SK-N-SH (cell line): ENCODE data around the gene PCSK9. TPM values are rescaled to one million over a fixed set of nuclear protein-coding genes. Genes with fewer than 3 reads are reported as not detected.

ENCODE experiments used
- CTCF ChIA-PET: fragments of 300-600, 350-600 bp; formaldehyde crosslinking; extraction: SDS; loops from one replicate; lab custom pipeline; 2021; lab: Yijun Ruan, JAX
- POLR2A ChIA-PET: fragments of 350-600 bp; sonication (Branson Sonifier 250); formaldehyde crosslinking; extraction: SDS; loops from one replicate; lab custom pipeline; 2020; ENCODE audit warnings: antibody characterized with exemption, inconsistent platforms; lab: Yijun Ruan, JAX
- DNase-seq: peaks from one replicate; pipeline ENCODE4 v3.0.0; 2012
- H2AFZ ChIP-seq: fragments of 200-600 bp; sonication (generic); 2 replicates; pipeline ENCODE4 v1.8.1; 2016; ENCODE audit warnings: antibody characterized with exemption, mild to moderate bottlenecking, low read depth
- H3F3A ChIP-seq: fragments of 200-600 bp; sonication (generic); replicated peaks from 2 replicates; pipeline ENCODE3; 2016; ENCODE audit warnings: antibody characterized with exemption, mild to moderate bottlenecking; ENCODE audit not compliant: insufficient read depth
- H3K27ac ChIP-seq, 2 experiments: fragments of 200-500 bp in 1 of 2; fragments of 200-600 bp in 1 of 2; sonication (Bioruptor generic) in 1 of 2; sonication (generic), shearing (Covaris generic) in 1 of 2; 2 replicates each; pipeline versions ENCODE4 v1.5.1 to v1.6.1; 2014 to 2016; ENCODE audit warnings: low read depth in 2 of 2, inconsistent platforms in 1 of 2, low read length in 1 of 2, mild to moderate bottlenecking in 1 of 2, mixed read lengths in 1 of 2
- H3K27me3 ChIP-seq: fragments of 200-600 bp; sonication (generic), shearing (Covaris generic); 2 replicates; pipeline ENCODE4 v1.6.1; 2016; ENCODE audit warnings: mixed run types; ENCODE audit not compliant: insufficient read depth
- H3K36me3 ChIP-seq, 2 experiments: fragments of 200-500 bp in 1 of 2; fragments of 200-600 bp in 1 of 2; sonication (Bioruptor generic) in 1 of 2; sonication (generic) in 1 of 2; replicated peaks in 1 of 2; 2 replicates each; pipeline versions ENCODE3 to v1.5.1; 2014 to 2016; ENCODE audit warnings: low read length in 1 of 2, mild to moderate bottlenecking in 1 of 2; ENCODE audit not compliant: insufficient read depth in 2 of 2, control insufficient read depth in 1 of 2
- H3K4me1 ChIP-seq, 2 experiments: fragments of 200-500 bp in 1 of 2; fragments of 200-600 bp in 1 of 2; sonication (Bioruptor generic) in 1 of 2; sonication (generic), shearing (Covaris generic) in 1 of 2; 2 replicates each; pipeline versions ENCODE4 v1.5.1 to v1.6.1; 2014 to 2016; ENCODE audit warnings: low read depth in 1 of 2, low read length in 1 of 2, mixed run types in 1 of 2; ENCODE audit not compliant: insufficient read depth in 2 of 2, control insufficient read depth in 1 of 2
- H3K4me2 ChIP-seq: fragments of 200-600 bp; sonication (generic), shearing (Covaris generic); 2 replicates; pipeline ENCODE4 v1.6.1; 2017; ENCODE audit warnings: mixed run types
- H3K4me3 ChIP-seq, 2 experiments: fragments of 200-500 bp in 1 of 2; fragments of 200-600 bp in 1 of 2; sonication (Bioruptor generic) in 1 of 2; sonication (generic), shearing (Covaris generic) in 1 of 2; 2 replicates each; pipeline versions ENCODE4 v1.5.1 to v1.8.1; 2014 to 2016; ENCODE audit warnings: low read depth in 2 of 2, inconsistent platforms in 1 of 2, low read length in 1 of 2, mild to moderate bottlenecking in 1 of 2, mixed read lengths in 1 of 2, moderate library complexity in 1 of 2
- H3K79me2 ChIP-seq: fragments of 200-600 bp; sonication (generic); 2 replicates; pipeline ENCODE4 v1.8.1; 2017; ENCODE audit warnings: mild to moderate bottlenecking; ENCODE audit not compliant: insufficient read depth
- H3K9ac ChIP-seq: fragments of 200-600 bp; sonication (generic); 2 replicates; pipeline ENCODE4 v1.6.1; 2017; ENCODE audit warnings: mixed run types
- H3K9me2 ChIP-seq: fragments of 200-600 bp; sonication (generic); 2 replicates; pipeline ENCODE4 v1.6.1; 2017; ENCODE audit warnings: mixed run types
- H3K9me3 ChIP-seq: fragments of 200-600 bp; sonication (generic); 2 replicates; pipeline ENCODE4 v1.6.1; 2017; ENCODE audit warnings: mixed run types, mild to moderate bottlenecking, moderate library complexity
- H4K20me1 ChIP-seq: fragments of 200-600 bp; sonication (generic); 2 replicates; pipeline ENCODE4 v1.6.1; 2017; ENCODE audit warnings: mild to moderate bottlenecking, mixed run types; ENCODE audit not compliant: insufficient read depth
- CHD2 ChIP-seq: fragments of 150-350 bp; IDR thresholded peaks from 2 replicates; pipeline ENCODE4 v1.6.1; 2018; ENCODE audit warnings: low read length; ENCODE audit not compliant: partially characterized antibody
- FOXM1 ChIP-seq: IDR thresholded peaks from 2 replicates; pipeline ENCODE4 v1.4.0; 2012; ENCODE audit warnings: low read depth, mild to moderate bottlenecking
- SMC3 ChIP-seq: IDR thresholded peaks from 2 replicates; pipeline ENCODE4 v1.6.1; 2012; ENCODE audit warnings: low read depth, low read length, improper control_type of control experiment
- YY1 ChIP-seq: IDR thresholded peaks from 2 replicates; pipeline ENCODE4 v1.4.0; 2012; ENCODE audit warnings: low read depth, mild to moderate bottlenecking
- WGBS: methylation state at CpG from one replicate; pipeline ENCODE4 v1.1.6; 2017; ENCODE audit warnings: low lambda C conversion rate; 5-methylcytosine and 5-hydroxymethylcytosine counted together
- polyA plus RNA-seq, 3 experiments: library from polyadenylated mRNA; depleted of rRNA; stranded (reverse); fragments of >200 nt; gene quantifications; 2 replicates each; pipeline ENCODE4 v1.2.3, GENCODE V29; 2012
- TF ChIP-seq, protein P1 (sequence below): fragments of 200-600 bp; sonication (generic); IDR thresholded peaks from 2 replicates; pipeline ENCODE4 v1.6.1; 2017; ENCODE audit warnings: antibody characterized with exemption, mild to moderate bottlenecking, moderate library complexity
- TF ChIP-seq, protein P2 (sequence below): IDR thresholded peaks from 2 replicates; pipeline ENCODE4; 2012

The PCSK9 gene
- polyA plus RNA-seq, 1 of the 3 experiments (the other 2 are of a cell fraction), result 0.02 TPM

DNA sequence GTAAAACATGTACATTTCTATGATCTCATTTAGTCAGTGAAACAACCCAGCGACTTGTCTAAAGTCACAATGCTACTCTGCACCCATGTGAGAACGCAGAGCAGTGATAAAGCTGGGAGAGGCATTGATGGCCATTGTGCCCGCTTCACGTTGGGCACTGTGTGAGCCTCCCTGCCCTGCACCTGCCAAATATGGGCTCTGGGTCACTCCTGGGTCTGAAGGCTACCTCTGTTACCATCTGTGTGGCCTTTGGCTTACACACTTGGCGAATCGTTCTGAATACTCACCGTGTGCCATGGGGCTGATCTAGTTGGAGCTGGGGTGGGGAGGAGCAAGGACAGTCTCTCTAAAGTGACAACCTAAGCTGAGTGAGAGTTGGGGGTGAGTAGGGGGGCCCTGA is 29.9 kb downstream of the PCSK9 start:
- Histone ChIP-seq H3K27ac (no peak overlapping the region), H2AFZ (no peak overlapping the region), H3F3A (peaks cover 6% of the 10 kb centered on the region), H4K20me1 (no peaks in the 10 kb centered on the region), H3K9me2 (no peaks in the 10 kb centered on the region), H3K9me3 (no peaks in the 10 kb centered on the region), H3K9ac (no peak overlapping the region), H3K4me2 (no peak overlapping the region), H3K79me2 (no peaks in the 10 kb centered on the region), H3K27me3 (no peaks in the 10 kb centered on the region), H3K36me3 (peaks cover 49 to 75% of the 10 kb centered on the region in 2 experiments), H3K4me1 (peaks cover 0 to 26% of the 10 kb centered on the region in 2 experiments; a peak in 2 of 4 replicates), H3K4me3 (no peak overlapping the region)
- DNase-seq, result no peak
- POLR2A ChIA-PET, result interaction anchor here (0.6 kb wide), 1 partner anchor 19 kb away, joined by 4 read pairs; no protein-coding TSS in a partner anchor
- CTCF ChIA-PET, result interaction anchor here (1.8 kb wide), 2 partner anchors 47 to 119 kb away, joined by 4 to 6 read pairs; no protein-coding TSS in a partner anchor
- 86% methylated on average over 7 of the region's 7 CpGs for WGBS
- TF ChIP-seq YY1 (no peak), FOXM1 (no peak), SMC3 (no peak)
- TF ChIP-seq, protein P1, sequence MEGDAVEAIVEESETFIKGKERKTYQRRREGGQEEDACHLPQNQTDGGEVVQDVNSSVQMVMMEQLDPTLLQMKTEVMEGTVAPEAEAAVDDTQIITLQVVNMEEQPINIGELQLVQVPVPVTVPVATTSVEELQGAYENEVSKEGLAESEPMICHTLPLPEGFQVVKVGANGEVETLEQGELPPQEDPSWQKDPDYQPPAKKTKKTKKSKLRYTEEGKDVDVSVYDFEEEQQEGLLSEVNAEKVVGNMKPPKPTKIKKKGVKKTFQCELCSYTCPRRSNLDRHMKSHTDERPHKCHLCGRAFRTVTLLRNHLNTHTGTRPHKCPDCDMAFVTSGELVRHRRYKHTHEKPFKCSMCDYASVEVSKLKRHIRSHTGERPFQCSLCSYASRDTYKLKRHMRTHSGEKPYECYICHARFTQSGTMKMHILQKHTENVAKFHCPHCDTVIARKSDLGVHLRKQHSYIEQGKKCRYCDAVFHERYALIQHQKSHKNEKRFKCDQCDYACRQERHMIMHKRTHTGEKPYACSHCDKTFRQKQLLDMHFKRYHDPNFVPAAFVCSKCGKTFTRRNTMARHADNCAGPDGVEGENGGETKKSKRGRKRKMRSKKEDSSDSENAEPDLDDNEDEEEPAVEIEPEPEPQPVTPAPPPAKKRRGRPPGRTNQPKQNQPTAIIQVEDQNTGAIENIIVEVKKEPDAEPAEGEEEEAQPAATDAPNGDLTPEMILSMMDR, result no peak
- TF ChIP-seq, protein P2, sequence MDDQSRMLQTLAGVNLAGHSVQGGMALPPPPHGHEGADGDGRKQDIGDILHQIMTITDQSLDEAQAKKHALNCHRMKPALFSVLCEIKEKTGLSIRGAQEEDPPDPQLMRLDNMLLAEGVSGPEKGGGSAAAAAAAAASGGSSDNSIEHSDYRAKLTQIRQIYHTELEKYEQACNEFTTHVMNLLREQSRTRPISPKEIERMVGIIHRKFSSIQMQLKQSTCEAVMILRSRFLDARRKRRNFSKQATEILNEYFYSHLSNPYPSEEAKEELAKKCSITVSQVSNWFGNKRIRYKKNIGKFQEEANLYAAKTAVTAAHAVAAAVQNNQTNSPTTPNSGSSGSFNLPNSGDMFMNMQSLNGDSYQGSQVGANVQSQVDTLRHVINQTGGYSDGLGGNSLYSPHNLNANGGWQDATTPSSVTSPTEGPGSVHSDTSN, result no peak

DNA sequence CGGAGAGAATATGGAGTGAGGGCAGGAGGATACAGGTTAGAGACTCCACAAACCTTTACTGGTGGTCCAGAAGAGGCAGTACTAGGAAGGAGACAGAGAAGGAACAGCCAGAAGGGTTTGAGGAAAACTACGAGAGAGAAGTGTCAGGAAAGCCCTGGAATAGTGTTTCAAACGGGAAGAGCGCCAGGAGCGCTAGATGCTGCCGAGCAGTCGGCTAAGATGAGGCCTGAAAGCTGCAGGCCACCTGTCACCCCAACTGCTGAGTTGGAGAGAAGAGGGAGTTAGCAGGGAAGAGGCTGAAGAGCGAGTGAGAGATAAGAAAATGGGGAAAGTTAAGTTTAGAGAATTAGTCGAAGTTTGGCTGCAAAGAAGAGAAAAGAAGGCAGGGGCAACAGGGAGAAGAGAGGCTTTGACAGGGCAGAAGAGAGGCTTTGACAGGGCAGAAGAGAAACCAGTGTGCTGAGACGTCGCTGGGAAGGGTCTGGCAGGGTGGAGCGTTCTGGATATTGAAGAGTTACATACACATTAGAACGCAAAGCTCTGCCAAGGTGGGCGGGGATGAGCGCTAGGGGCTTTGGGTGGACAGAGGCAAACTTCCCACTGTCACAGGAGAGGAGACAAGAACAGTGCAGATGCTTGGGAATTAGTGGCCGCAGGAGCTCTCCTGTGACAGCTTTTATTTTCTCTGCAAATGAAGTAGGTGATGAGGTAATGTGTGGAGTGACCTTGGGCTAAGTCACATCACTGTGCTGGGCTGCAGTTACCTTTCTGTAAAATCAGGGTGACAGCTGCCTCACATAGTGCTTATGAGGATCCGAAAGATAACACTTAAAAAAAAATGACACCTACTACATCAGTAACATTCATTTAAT is 31.2 kb downstream of the PCSK9 start:
- Histone ChIP-seq H3K79me2 (no peaks in the 10 kb centered on the region), H3F3A (peaks cover 6% of the 10 kb centered on the region), H3K4me2 (no peak overlapping the region), H3K27me3 (no peaks in the 10 kb centered on the region), H3K9me2 (no peaks in the 10 kb centered on the region), H3K27ac (no peak overlapping the region), H3K36me3 (peaks cover 61 to 85% of the 10 kb centered on the region in 2 experiments), H4K20me1 (no peaks in the 10 kb centered on the region), H2AFZ (no peak overlapping the region), H3K4me1 (peaks cover 0 to 13% of the 10 kb centered on the region in 2 experiments; a peak in 1 of 4 replicates), H3K9me3 (no peaks in the 10 kb centered on the region), H3K4me3 (no peak overlapping the region), H3K9ac (no peak overlapping the region)
- DNase-seq, result no peak
- ChIA-PET POLR2A (no interaction called here), CTCF (interaction anchor here (0.5 to 2.1 kb wide), 14 partner anchors 10 to 1692 kb away, joined by 3 to 15 read pairs (median 4); no protein-coding TSS in a partner anchor)
- no peak for TF ChIP-seq CHD2
- WGBS, result 95% methylated on average over 17 of the region's 17 CpGs
